ENCODE data around the gene NASP. TPM values are rescaled to one million over a fixed set of nuclear protein-coding genes. Genes with fewer than 3 reads are reported as not detected.

Gene NASP
- total and polyA plus RNA-seq, 2 experiments from 2014 or later, result 68.6 to 82.6 TPM

DNA sequence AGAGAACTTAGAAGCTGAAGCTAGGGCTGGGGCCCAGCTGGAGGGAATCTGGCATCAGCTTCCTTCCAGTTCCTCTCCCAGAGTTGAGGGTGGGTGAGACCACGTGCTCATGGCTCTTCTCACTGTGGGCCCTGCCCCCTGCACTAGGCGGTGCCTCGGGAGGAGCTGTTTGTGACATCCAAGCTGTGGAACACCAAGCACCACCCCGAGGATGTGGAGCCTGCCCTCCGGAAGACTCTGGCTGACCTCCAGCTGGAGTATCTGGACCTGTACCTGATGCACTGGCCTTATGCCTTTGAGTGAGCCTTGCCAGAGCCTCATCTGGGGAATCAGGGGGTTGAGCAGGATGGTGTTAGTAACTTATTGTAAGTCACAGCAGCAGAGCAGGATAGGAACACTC is 17.1 kb upstream of the NASP start:
- no peak overlapping the region for H3K4me2 ChIP-seq
- H3K36me3 ChIP-seq (replicated peaks; ENCODE audit: insufficient read depth, low read depth), result no peaks in the 10 kb centered on the region
- H3K9me3 ChIP-seq (ENCODE audit: low read depth), result no peaks in the 10 kb centered on the region
- no peak overlapping the region for H3K4me3 ChIP-seq
- H2AFZ ChIP-seq, result no peak overlapping the region
- WGBS (ENCODE audit: low lambda C conversion rate, missing lambda C conversion rate), result 70% methylated on average over 2 of the region's 5 CpGs
- DNase-seq (ENCODE audit: low spot score), result peak; percentile 51
- H3K27ac ChIP-seq, result no peak overlapping the region
- TF ChIP-seq, protein P1, sequence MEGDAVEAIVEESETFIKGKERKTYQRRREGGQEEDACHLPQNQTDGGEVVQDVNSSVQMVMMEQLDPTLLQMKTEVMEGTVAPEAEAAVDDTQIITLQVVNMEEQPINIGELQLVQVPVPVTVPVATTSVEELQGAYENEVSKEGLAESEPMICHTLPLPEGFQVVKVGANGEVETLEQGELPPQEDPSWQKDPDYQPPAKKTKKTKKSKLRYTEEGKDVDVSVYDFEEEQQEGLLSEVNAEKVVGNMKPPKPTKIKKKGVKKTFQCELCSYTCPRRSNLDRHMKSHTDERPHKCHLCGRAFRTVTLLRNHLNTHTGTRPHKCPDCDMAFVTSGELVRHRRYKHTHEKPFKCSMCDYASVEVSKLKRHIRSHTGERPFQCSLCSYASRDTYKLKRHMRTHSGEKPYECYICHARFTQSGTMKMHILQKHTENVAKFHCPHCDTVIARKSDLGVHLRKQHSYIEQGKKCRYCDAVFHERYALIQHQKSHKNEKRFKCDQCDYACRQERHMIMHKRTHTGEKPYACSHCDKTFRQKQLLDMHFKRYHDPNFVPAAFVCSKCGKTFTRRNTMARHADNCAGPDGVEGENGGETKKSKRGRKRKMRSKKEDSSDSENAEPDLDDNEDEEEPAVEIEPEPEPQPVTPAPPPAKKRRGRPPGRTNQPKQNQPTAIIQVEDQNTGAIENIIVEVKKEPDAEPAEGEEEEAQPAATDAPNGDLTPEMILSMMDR (IDR thresholded peaks at IDR 0.05; ENCODE audit: poor library complexity), result no peak
- TF ChIP-seq EZH2phosphoT487 (IDR thresholded peaks at IDR 0.05; ENCODE audit: low read depth, severe bottlenecking, unreplicated experiment) (no peak), EZH2 (IDR thresholded peaks at IDR 0.05; ENCODE audit: borderline replicate concordance) (no peak)
- H4K20me1 ChIP-seq (ENCODE audit: insufficient read depth, poor library complexity, severe bottlenecking), result no peaks in the 10 kb centered on the region
- no peaks in the 10 kb centered on the region for H3K9me2 ChIP-seq (replicated peaks; ENCODE audit: insufficient read depth)
- H3K79me2 ChIP-seq, result peaks cover 5% of the 10 kb centered on the region
- H3K27me3 ChIP-seq, result no peaks in the 10 kb centered on the region
- no peaks in the 10 kb centered on the region for H3K4me1 ChIP-seq (ENCODE audit: insufficient read depth)

DNA sequence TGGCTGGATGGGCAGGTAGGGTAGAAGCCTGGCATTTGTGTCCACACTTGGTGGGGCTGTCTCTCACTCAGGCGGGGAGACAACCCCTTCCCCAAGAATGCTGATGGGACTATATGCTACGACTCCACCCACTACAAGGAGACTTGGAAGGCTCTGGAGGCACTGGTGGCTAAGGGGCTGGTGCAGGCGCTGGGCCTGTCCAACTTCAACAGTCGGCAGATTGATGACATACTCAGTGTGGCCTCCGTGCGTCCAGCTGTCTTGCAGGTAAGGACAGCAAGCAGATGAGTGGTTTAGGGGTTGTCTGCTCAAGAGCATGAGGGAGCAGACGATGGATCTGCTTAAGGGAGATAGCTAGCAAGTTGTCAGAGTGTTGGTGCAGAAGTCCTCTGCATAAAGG is 15.9 kb upstream of the NASP start:
- Histone ChIP-seq H3K4me1 (ENCODE audit: insufficient read depth) (no peaks in the 10 kb centered on the region), H2AFZ (no peak overlapping the region), H4K20me1 (ENCODE audit: insufficient read depth, poor library complexity, severe bottlenecking) (no peaks in the 10 kb centered on the region), H3K36me3 (replicated peaks; ENCODE audit: insufficient read depth, low read depth) (no peaks in the 10 kb centered on the region), H3K9me2 (replicated peaks; ENCODE audit: insufficient read depth) (no peaks in the 10 kb centered on the region), H3K27ac (no peak overlapping the region), H3K4me3 (no peak overlapping the region), H3K27me3 (no peaks in the 10 kb centered on the region), H3K9me3 (ENCODE audit: low read depth) (no peaks in the 10 kb centered on the region), H3K4me2 (no peak overlapping the region), H3K79me2 (peaks cover 5% of the 10 kb centered on the region)
- TF ChIP-seq EZH2phosphoT487 (IDR thresholded peaks at IDR 0.05; ENCODE audit: low read depth, severe bottlenecking, unreplicated experiment) (no peak), EZH2 (IDR thresholded peaks at IDR 0.05; ENCODE audit: borderline replicate concordance) (no peak)
- TF ChIP-seq, protein P1 (IDR thresholded peaks at IDR 0.05; ENCODE audit: poor library complexity), result no peak
- no peak for DNase-seq (ENCODE audit: low spot score)
- WGBS (ENCODE audit: low lambda C conversion rate, missing lambda C conversion rate), result 89% methylated on average over 7 of the region's 7 CpGs

DNA sequence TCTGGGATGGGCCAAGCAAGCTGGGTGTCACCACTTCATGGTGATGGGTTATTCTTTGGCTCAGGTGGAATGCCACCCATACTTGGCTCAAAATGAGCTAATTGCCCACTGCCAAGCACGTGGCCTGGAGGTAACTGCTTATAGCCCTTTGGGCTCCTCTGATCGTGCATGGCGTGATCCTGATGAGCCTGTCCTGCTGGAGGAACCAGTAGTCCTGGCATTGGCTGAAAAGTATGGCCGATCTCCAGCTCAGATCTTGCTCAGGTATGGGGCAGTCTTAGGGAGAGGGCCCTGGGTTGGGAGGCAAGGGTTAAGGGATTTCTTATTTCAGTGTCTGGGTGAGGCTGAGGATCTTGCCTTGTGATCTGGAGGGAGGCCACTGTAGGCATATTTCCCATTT is 15.4 kb upstream of the NASP start:
- H3K36me3 ChIP-seq (replicated peaks; ENCODE audit: insufficient read depth, low read depth), result no peaks in the 10 kb centered on the region
- no peak overlapping the region for H2AFZ ChIP-seq
- no peak overlapping the region for H3K27ac ChIP-seq
- H3K27me3 ChIP-seq, result no peaks in the 10 kb centered on the region
- DNase-seq (ENCODE audit: low spot score), result no peak
- H3K4me1 ChIP-seq (ENCODE audit: insufficient read depth), result no peaks in the 10 kb centered on the region
- H3K9me2 ChIP-seq (replicated peaks; ENCODE audit: insufficient read depth), result no peaks in the 10 kb centered on the region
- H3K9me3 ChIP-seq (ENCODE audit: low read depth), result no peaks in the 10 kb centered on the region
- 91% methylated on average over 4 of the region's 4 CpGs for WGBS (ENCODE audit: low lambda C conversion rate, missing lambda C conversion rate)
- H4K20me1 ChIP-seq (ENCODE audit: insufficient read depth, poor library complexity, severe bottlenecking), result no peaks in the 10 kb centered on the region
- no peak overlapping the region for H3K4me2 ChIP-seq
- no peak overlapping the region for H3K4me3 ChIP-seq
- TF ChIP-seq EZH2 (IDR thresholded peaks at IDR 0.05; ENCODE audit: borderline replicate concordance), result no peak
- no peak for TF ChIP-seq EZH2phosphoT487 (IDR thresholded peaks at IDR 0.05; ENCODE audit: low read depth, severe bottlenecking, unreplicated experiment)
- TF ChIP-seq, protein P1 (IDR thresholded peaks at IDR 0.05; ENCODE audit: poor library complexity), result no peak
- peaks cover 5% of the 10 kb centered on the region for H3K79me2 ChIP-seq

DNA sequence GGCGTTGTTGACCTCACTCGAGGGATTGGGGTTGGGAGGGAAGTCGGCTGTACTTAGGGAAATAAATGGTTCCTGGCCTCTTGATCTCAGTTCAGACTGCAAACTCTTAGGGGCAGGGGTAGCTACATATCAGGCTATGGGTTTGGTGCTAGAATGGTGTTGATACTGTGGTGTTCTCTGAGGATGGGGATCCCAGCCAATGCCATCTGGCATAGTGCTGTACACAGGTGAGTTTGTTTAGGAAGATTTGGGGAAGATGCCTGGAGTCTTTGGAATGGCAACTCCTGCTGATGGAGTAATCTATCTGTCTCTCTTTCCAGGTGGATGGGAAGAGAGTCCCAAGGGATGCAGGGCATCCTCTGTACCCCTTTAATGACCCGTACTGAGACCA is 14.3 kb upstream of the NASP start:
- Histone ChIP-seq H3K4me3 (no peak overlapping the region), H3K4me2 (no peak overlapping the region), H3K9me2 (replicated peaks; ENCODE audit: insufficient read depth) (no peaks in the 10 kb centered on the region), H3K79me2 (peaks cover 5% of the 10 kb centered on the region), H3K27ac (no peak overlapping the region), H4K20me1 (ENCODE audit: insufficient read depth, poor library complexity, severe bottlenecking) (no peaks in the 10 kb centered on the region), H3K27me3 (no peaks in the 10 kb centered on the region), H3K36me3 (replicated peaks; ENCODE audit: insufficient read depth, low read depth) (no peaks in the 10 kb centered on the region), H3K9me3 (ENCODE audit: low read depth) (no peaks in the 10 kb centered on the region), H3K4me1 (ENCODE audit: insufficient read depth) (no peaks in the 10 kb centered on the region), H2AFZ (no peak overlapping the region)
- no peak for DNase-seq (ENCODE audit: low spot score)
- TF ChIP-seq EZH2 (IDR thresholded peaks at IDR 0.05; ENCODE audit: borderline replicate concordance) (no peak), EZH2phosphoT487 (IDR thresholded peaks at IDR 0.05; ENCODE audit: low read depth, severe bottlenecking, unreplicated experiment) (no peak)
- TF ChIP-seq, protein P1 (IDR thresholded peaks at IDR 0.05; ENCODE audit: poor library complexity), result no peak
- 88% methylated on average over 4 of the region's 4 CpGs for WGBS (ENCODE audit: low lambda C conversion rate, missing lambda C conversion rate)

Data from hepatocyte (in vitro differentiated cells).